ENCODE data around the gene ABCA12. TPM values are rescaled to one million over a fixed set of nuclear protein-coding genes. Genes with fewer than 3 reads are reported as not detected.

ABCA12 gene
- total RNA-seq, 1 experiment from 2014 or later: 1.3 TPM

GRCh38 chr2:215000721-215001120 lies 137.7 kb downstream of the ABCA12 start:
- Histone ChIP-seq H2AFZ (ENCODE audit: low read depth, low read length, poor library complexity, severe bottlenecking) (no peak overlapping the region), H3K27me3 (ENCODE audit: insufficient read depth, low read length) (no peaks in the 10 kb centered on the region), H3K9me2 (ENCODE audit: insufficient read depth) (no peaks in the 10 kb centered on the region), H3K9ac (ENCODE audit: low read length) (no peak overlapping the region), H3K4me3 (replicated peaks in 1 of 2; ENCODE audit: low read depth in 1 of 2, low read length in 2 of 2) (no peak overlapping the region), H3K27ac (ENCODE audit: low read depth, low read length) (no peak overlapping the region), H4K20me1 (ENCODE audit: insufficient read depth) (no peaks in the 10 kb centered on the region), H3K4me2 (ENCODE audit: low read length) (no peak overlapping the region), H3K9me3 (ENCODE audit: control insufficient read depth in 1 of 2, insufficient read depth in 1 of 2, low read depth in 1 of 2, low read length in 2 of 2) (no peaks in the 10 kb centered on the region), H3K79me2 (ENCODE audit: insufficient read depth, low read length) (no peaks in the 10 kb centered on the region), H3K4me1 (ENCODE audit: control insufficient read depth in 1 of 2, insufficient read depth in 2 of 2, low read length in 2 of 2) (peaks cover 0 to 2% of the 10 kb centered on the region in 2 experiments; a peak in 2 of 4 replicates), H3K36me3 (ENCODE audit: control insufficient read depth in 1 of 2, insufficient read depth in 2 of 2, low read length in 2 of 2) (no peaks in the 10 kb centered on the region)
- CTCF ChIA-PET: no interaction called here
- ATAC-seq (no peak), DNase-seq (ENCODE audit: low read depth, low spot score) (no peak)
- POLR2A ChIA-PET: no interaction called here
- intact Hi-C loops (cut with micrococcal nuclease): loop anchor here (5.0 kb wide), 1 partner anchor 1748 kb away; no protein-coding TSS in a partner anchor
- TF ChIP-seq EGR1 (IDR thresholded peaks at IDR 0.05; ENCODE audit: low read depth): no peak
- TF ChIP-seq EZH2 (IDR thresholded peaks at IDR 0.05): no peak
- TF ChIP-seq JUND (IDR thresholded peaks at IDR 0.05): no peak
- TF ChIP-seq RAD21 (IDR thresholded peaks at IDR 0.05; ENCODE audit: low read depth): no peak
- no peak for TF ChIP-seq CEBPB (IDR thresholded peaks at IDR 0.05; ENCODE audit: low read depth)
- TF ChIP-seq ZNF274 (IDR thresholded peaks at IDR 0.05; ENCODE audit: low read depth, low read length): no peak
- no peak for TF ChIP-seq SIN3A (IDR thresholded peaks at IDR 0.05; ENCODE audit: low read depth)
- no peak for TF ChIP-seq TCF7L2 (IDR thresholded peaks at IDR 0.05; ENCODE audit: borderline replicate concordance, extremely low read depth, insufficient read depth, insufficient read length)
- no peak for TF ChIP-seq SP1 (IDR thresholded peaks at IDR 0.05; ENCODE audit: low read depth)
- no TSS peak for BruUV-seq (replicated peaks)
- RAD21 ChIA-PET (ENCODE audit: low non-redundant PET in 1 of 2, low total read pairs in 2 of 2, uncharacterized antibody in 2 of 2, unreplicated experiment in 2 of 2): no interaction called here

DNA sequence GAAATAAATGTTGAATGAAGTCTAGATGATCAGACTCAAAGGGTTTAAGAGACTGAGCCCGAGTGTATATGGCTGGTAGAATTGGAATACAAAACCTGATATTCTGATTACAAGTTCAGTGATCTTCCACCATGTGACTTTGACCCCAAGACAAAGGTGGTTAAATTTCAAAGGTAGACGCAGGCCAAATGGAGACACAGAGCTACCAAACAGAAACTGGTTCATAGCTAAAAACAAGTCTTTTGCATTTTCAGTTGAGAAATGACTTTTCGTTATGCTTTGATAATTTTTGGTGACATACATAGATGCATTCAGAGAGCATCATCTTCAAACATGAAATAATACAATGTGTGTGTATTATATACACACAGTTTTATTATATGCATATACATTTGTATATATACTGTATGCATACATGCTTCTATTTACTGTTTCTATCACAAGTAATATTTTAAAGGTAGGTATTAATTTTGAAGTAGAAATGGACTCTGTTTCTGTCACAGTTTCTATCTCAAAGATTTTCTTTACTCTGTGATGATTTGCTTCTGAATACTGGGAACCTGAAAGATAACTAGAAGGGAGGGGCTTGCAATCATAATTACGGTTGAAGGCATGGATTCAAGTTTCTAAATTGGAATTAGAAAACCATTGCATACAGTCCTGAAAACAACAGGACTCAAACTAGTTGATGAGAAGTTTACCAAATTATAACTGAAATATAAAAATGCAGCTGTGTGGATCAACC lies 142.3 kb downstream of the ABCA12 start:
- POLR2A ChIA-PET: no interaction called here
- RAD21 ChIA-PET (ENCODE audit: low non-redundant PET in 1 of 2, low total read pairs in 2 of 2, uncharacterized antibody in 2 of 2, unreplicated experiment in 2 of 2): no interaction called here
- BruUV-seq (replicated peaks): no TSS peak
- no peak for TF ChIP-seq FOSL1 (IDR thresholded peaks at IDR 0.05; ENCODE audit: low read depth)
- TF ChIP-seq JUND (IDR thresholded peaks at IDR 0.05): no peak
- no peak for TF ChIP-seq CBX3 (IDR thresholded peaks at IDR 0.05; ENCODE audit: low read depth)
- TF ChIP-seq ATF3 (IDR thresholded peaks at IDR 0.05): no peak
- TF ChIP-seq, protein P1, sequence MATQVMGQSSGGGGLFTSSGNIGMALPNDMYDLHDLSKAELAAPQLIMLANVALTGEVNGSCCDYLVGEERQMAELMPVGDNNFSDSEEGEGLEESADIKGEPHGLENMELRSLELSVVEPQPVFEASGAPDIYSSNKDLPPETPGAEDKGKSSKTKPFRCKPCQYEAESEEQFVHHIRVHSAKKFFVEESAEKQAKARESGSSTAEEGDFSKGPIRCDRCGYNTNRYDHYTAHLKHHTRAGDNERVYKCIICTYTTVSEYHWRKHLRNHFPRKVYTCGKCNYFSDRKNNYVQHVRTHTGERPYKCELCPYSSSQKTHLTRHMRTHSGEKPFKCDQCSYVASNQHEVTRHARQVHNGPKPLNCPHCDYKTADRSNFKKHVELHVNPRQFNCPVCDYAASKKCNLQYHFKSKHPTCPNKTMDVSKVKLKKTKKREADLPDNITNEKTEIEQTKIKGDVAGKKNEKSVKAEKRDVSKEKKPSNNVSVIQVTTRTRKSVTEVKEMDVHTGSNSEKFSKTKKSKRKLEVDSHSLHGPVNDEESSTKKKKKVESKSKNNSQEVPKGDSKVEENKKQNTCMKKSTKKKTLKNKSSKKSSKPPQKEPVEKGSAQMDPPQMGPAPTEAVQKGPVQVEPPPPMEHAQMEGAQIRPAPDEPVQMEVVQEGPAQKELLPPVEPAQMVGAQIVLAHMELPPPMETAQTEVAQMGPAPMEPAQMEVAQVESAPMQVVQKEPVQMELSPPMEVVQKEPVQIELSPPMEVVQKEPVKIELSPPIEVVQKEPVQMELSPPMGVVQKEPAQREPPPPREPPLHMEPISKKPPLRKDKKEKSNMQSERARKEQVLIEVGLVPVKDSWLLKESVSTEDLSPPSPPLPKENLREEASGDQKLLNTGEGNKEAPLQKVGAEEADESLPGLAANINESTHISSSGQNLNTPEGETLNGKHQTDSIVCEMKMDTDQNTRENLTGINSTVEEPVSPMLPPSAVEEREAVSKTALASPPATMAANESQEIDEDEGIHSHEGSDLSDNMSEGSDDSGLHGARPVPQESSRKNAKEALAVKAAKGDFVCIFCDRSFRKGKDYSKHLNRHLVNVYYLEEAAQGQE (IDR thresholded peaks at IDR 0.05; ENCODE audit: low read depth): no peak
- no peak for TF ChIP-seq EGR1 (IDR thresholded peaks at IDR 0.05; ENCODE audit: low read depth)
- no peak for TF ChIP-seq ELF1 (IDR thresholded peaks at IDR 0.05; ENCODE audit: borderline replicate concordance, low read depth)
- TF ChIP-seq SRF (IDR thresholded peaks at IDR 0.05; ENCODE audit: low read depth): no peak
- TF ChIP-seq EZH2 (IDR thresholded peaks at IDR 0.05): no peak
- no peak for TF ChIP-seq ZBTB33 (IDR thresholded peaks at IDR 0.05; ENCODE audit: extremely low read depth, insufficient replicate concordance, low read length)
- TF ChIP-seq ZNF274 (IDR thresholded peaks at IDR 0.05; ENCODE audit: low read depth, low read length): no peak

More for the DNA sequence above, 142.3 kb downstream of the ABCA12 start:
- H3K79me2 ChIP-seq (ENCODE audit: insufficient read depth, low read length): no peaks in the 10 kb centered on the region
- H3K36me3 ChIP-seq (ENCODE audit: control insufficient read depth in 1 of 2, insufficient read depth in 2 of 2, low read length in 2 of 2): no peaks in the 10 kb centered on the region
- no peak for ATAC-seq
- no peaks in the 10 kb centered on the region for H3K9me2 ChIP-seq (ENCODE audit: insufficient read depth)
- H3K27ac ChIP-seq (ENCODE audit: low read depth, low read length): no peak overlapping the region
- CTCF ChIA-PET: no interaction called here
- no peaks in the 10 kb centered on the region for H3K27me3 ChIP-seq (ENCODE audit: insufficient read depth, low read length)
- intact Hi-C loops (cut with micrococcal nuclease): no loop called here
- no peaks in the 10 kb centered on the region for H4K20me1 ChIP-seq (ENCODE audit: insufficient read depth)
- H3K9ac ChIP-seq (ENCODE audit: low read length): no peak overlapping the region
- H3K9me3 ChIP-seq (ENCODE audit: control insufficient read depth in 1 of 2, insufficient read depth in 1 of 2, low read depth in 1 of 2, low read length in 2 of 2): no peaks in the 10 kb centered on the region
- no peak overlapping the region for H3K4me3 ChIP-seq (replicated peaks in 1 of 2; ENCODE audit: low read depth in 1 of 2, low read length in 2 of 2)
- H3K4me2 ChIP-seq (ENCODE audit: low read length): no peak overlapping the region
- H2AFZ ChIP-seq (ENCODE audit: low read depth, low read length, poor library complexity, severe bottlenecking): no peak overlapping the region
- DNase-seq (ENCODE audit: low read depth, low spot score): no peak
- no peaks in the 10 kb centered on the region for H3K4me1 ChIP-seq (ENCODE audit: control insufficient read depth in 1 of 2, insufficient read depth in 2 of 2, low read length in 2 of 2)

All from HCT116 (cell line).